GM23338 (cell line): ENCODE data around the gene CEACAM4. TPM values are rescaled to one million over a fixed set of nuclear protein-coding genes. Genes with fewer than 3 reads are reported as not detected.

Source experiments
- ATAC-seq: fragments of 200-7000 bp; cut with Tn5 transposase; 3 replicates; pipeline ENCODE4 v1.9.1; 2020
- DNase-seq: peaks from one replicate; pipeline ENCODE4 v3.0.0-alpha.2; 2015; ENCODE audit warnings: low spot score
- H2AFZ ChIP-seq: fragments of 200-600 bp; sonication (generic); 2 replicates; pipeline ENCODE4 v1.8.0; 2016; ENCODE audit warnings: antibody characterized with exemption, mild to moderate bottlenecking, moderate library complexity
- H3F3A ChIP-seq: fragments of 200-600 bp; sonication (generic); replicated peaks from 2 replicates; pipeline ENCODE4 v1.8.0; 2017; ENCODE audit warnings: antibody characterized with exemption, mixed run types, low read depth
- H3K27ac ChIP-seq: fragments of 200-600 bp; sonication (generic); 2 replicates; pipeline ENCODE4 v1.6.1; 2016; ENCODE audit warnings: low read depth
- H3K27me3 ChIP-seq: fragments of 200-600 bp; sonication (generic); 2 replicates; pipeline ENCODE4 v1.8.0; 2016; ENCODE audit warnings: mild to moderate bottlenecking, mixed run types, moderate library complexity; ENCODE audit not compliant: insufficient read depth
- H3K36me3 ChIP-seq: fragments of 200-600 bp; sonication (generic); 2 replicates; pipeline ENCODE4 v1.8.0; 2016; ENCODE audit warnings: mild to moderate bottlenecking; ENCODE audit not compliant: insufficient read depth
- H3K4me1 ChIP-seq: fragments of 200-600 bp; sonication (generic); 2 replicates; pipeline ENCODE4 v1.8.0; 2016; ENCODE audit warnings: mild to moderate bottlenecking, moderate library complexity; ENCODE audit not compliant: insufficient read depth
- H3K4me2 ChIP-seq: fragments of 200-600 bp; sonication (generic); 2 replicates; pipeline ENCODE4 v1.7.1; 2017; ENCODE audit warnings: mixed run types
- H3K4me3 ChIP-seq: fragments of 200-600 bp; sonication (generic); 2 replicates; pipeline ENCODE4 v1.6.1; 2016; ENCODE audit warnings: mixed run types
- H3K79me2 ChIP-seq: fragments of 200-600 bp; sonication (generic); replicated peaks from 2 replicates; pipeline ENCODE4 v1.8.0; 2017; ENCODE audit warnings: mild to moderate bottlenecking; ENCODE audit not compliant: insufficient read depth
- H3K9me2 ChIP-seq: fragments of 200-600 bp; sonication (generic); 2 replicates; pipeline ENCODE4 v1.8.0; 2017; ENCODE audit not compliant: insufficient read depth
- H4K20me1 ChIP-seq: fragments of 200-600 bp; sonication (generic); replicated peaks from 2 replicates; pipeline ENCODE4 v1.8.0; 2017; ENCODE audit warnings: mild to moderate bottlenecking; ENCODE audit not compliant: insufficient read depth
- H3K27ac Mint-ChIP-seq: 2 replicates; pipeline ENCODE4 v1.8.0; 2020; ENCODE audit warnings: inconsistent platforms, mild to moderate bottlenecking, moderate library complexity, mixed read lengths
- H3K27me3 Mint-ChIP-seq: 3 replicates; pipeline ENCODE4 v1.8.0; 2022; ENCODE audit warnings: low read depth, mild to moderate bottlenecking, moderate library complexity, mixed read lengths, inconsistent platforms; ENCODE audit not compliant: insufficient read depth, poor library complexity
- H3K36me3 Mint-ChIP-seq: 3 replicates; pipeline ENCODE4 v1.8.0; 2021; ENCODE audit warnings: low read depth, mild to moderate bottlenecking, inconsistent platforms, moderate library complexity, mixed read lengths
- H3K4me1 Mint-ChIP-seq: 3 replicates; pipeline ENCODE4 v1.8.0; 2020; ENCODE audit warnings: mild to moderate bottlenecking, inconsistent platforms, mixed read lengths
- H3K4me3 Mint-ChIP-seq: 3 replicates; pipeline ENCODE4 v1.8.0; 2021; ENCODE audit warnings: moderate library complexity, mild to moderate bottlenecking, inconsistent platforms, mixed read lengths
- H3K9me3 Mint-ChIP-seq: 3 replicates; pipeline ENCODE4 v1.8.0; 2020; ENCODE audit warnings: moderate library complexity, mild to moderate bottlenecking, inconsistent platforms, mixed read lengths
- EZH2 ChIP-seq: fragments of 200-600 bp; sonication (generic); IDR thresholded peaks from one replicate; pipeline ENCODE4 v1.8.0; 2017; ENCODE audit warnings: antibody characterized with exemption, mild to moderate bottlenecking, low read depth; ENCODE audit not compliant: unreplicated experiment
- JUNB ChIP-seq: IDR thresholded peaks from one replicate; pipeline ENCODE4 v1.6.1; 2016; ENCODE audit warnings: antibody characterized with exemption; ENCODE audit not compliant: unreplicated experiment
- POLR2AphosphoS5 ChIP-seq: IDR thresholded peaks from 2 replicates; pipeline ENCODE4 v1.6.1; 2016; ENCODE audit warnings: antibody characterized with exemption, low read depth
- ZNF114 ChIP-seq: fragments of 250-450 bp; sonication (Bioruptor Pico); IDR thresholded peaks from 2 replicates; pipeline ENCODE4 v1.5.0; 2020; ENCODE audit warnings: mild to moderate bottlenecking, moderate library complexity
- ZNF331 ChIP-seq: fragments of 250-450 bp; sonication (Bioruptor Pico); IDR thresholded peaks from 2 replicates; pipeline ENCODE4 v1.5.0; 2020; ENCODE audit warnings: low read depth, mild to moderate bottlenecking, moderate library complexity
- polyA plus RNA-seq: library from polyadenylated mRNA; unstranded; fragments of >200 nt; fragmentation: Nextera tagmentation; extraction: Ambion mirVana; gene quantifications from 2 replicates; pipeline ENCODE4 v1.2.1, GENCODE V29; 2016
- total RNA-seq: library from RNA; depleted of rRNA; stranded (reverse); fragments of >200 nt; shearing (Covaris generic); gene quantifications from 2 replicates; pipeline ENCODE4 v1.2.3, GENCODE V29; 2014
- TF ChIP-seq, protein P1 (sequence below): fragments of 250-450 bp; sonication (Bioruptor Pico); IDR thresholded peaks from 2 replicates; pipeline ENCODE4 v1.5.0; 2020; ENCODE audit warnings: mild to moderate bottlenecking, moderate library complexity

CEACAM4 gene
- total and polyA plus RNA-seq, 2 experiments from 2014 or later: not detected

DNA sequence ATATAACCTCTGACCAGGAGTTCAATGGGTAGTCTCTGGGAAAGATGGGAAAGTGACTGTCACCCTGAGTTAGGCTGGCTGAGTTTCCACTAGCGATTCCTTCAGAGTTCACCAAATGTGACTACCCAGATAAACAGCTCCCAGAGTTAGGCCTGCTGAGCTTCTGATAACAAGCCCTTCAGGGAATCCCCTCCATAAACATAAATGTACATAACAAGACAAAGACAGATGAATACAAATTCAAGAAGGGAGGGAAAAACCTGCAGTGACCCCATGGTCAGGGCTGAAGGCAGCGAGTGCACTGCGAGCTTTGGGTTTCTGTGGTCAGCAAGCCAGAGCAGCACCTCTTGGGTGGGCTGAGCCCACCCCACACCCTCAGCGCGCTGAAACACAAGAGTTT is 25.4 kb upstream of the CEACAM4 start:
- H3K9me3 Mint-ChIP-seq: peaks cover 4% of the 10 kb centered on the region; the same call in 2 of the 3 replicates
- Histone ChIP-seq H3K9me2 (peaks cover 10% of the 10 kb centered on the region; the same call in 1 of the 2 replicates), H3K4me2 (peak overlapping the region; percentile 63), H2AFZ (no peak overlapping the region), H3K27me3 (no peaks in the 10 kb centered on the region), H3K36me3 (no peaks in the 10 kb centered on the region), H3K4me1 (peaks cover 18% of the 10 kb centered on the region), H3K4me3 (no peak overlapping the region), H3K79me2 (no peaks in the 10 kb centered on the region), H3K27ac (no peak overlapping the region), H4K20me1 (no peaks in the 10 kb centered on the region), H3F3A (no peaks in the 10 kb centered on the region)
- H3K4me1 Mint-ChIP-seq: peaks cover 26% of the 10 kb centered on the region
- no peak overlapping the region for H3K4me3 Mint-ChIP-seq
- no peak overlapping the region for H3K27ac Mint-ChIP-seq
- peaks cover 3% of the 10 kb centered on the region; the same call in 1 of the 3 replicates for H3K36me3 Mint-ChIP-seq
- peaks cover 12% of the 10 kb centered on the region for H3K27me3 Mint-ChIP-seq
- TF ChIP-seq JUNB: no peak
- TF ChIP-seq, protein P1, sequence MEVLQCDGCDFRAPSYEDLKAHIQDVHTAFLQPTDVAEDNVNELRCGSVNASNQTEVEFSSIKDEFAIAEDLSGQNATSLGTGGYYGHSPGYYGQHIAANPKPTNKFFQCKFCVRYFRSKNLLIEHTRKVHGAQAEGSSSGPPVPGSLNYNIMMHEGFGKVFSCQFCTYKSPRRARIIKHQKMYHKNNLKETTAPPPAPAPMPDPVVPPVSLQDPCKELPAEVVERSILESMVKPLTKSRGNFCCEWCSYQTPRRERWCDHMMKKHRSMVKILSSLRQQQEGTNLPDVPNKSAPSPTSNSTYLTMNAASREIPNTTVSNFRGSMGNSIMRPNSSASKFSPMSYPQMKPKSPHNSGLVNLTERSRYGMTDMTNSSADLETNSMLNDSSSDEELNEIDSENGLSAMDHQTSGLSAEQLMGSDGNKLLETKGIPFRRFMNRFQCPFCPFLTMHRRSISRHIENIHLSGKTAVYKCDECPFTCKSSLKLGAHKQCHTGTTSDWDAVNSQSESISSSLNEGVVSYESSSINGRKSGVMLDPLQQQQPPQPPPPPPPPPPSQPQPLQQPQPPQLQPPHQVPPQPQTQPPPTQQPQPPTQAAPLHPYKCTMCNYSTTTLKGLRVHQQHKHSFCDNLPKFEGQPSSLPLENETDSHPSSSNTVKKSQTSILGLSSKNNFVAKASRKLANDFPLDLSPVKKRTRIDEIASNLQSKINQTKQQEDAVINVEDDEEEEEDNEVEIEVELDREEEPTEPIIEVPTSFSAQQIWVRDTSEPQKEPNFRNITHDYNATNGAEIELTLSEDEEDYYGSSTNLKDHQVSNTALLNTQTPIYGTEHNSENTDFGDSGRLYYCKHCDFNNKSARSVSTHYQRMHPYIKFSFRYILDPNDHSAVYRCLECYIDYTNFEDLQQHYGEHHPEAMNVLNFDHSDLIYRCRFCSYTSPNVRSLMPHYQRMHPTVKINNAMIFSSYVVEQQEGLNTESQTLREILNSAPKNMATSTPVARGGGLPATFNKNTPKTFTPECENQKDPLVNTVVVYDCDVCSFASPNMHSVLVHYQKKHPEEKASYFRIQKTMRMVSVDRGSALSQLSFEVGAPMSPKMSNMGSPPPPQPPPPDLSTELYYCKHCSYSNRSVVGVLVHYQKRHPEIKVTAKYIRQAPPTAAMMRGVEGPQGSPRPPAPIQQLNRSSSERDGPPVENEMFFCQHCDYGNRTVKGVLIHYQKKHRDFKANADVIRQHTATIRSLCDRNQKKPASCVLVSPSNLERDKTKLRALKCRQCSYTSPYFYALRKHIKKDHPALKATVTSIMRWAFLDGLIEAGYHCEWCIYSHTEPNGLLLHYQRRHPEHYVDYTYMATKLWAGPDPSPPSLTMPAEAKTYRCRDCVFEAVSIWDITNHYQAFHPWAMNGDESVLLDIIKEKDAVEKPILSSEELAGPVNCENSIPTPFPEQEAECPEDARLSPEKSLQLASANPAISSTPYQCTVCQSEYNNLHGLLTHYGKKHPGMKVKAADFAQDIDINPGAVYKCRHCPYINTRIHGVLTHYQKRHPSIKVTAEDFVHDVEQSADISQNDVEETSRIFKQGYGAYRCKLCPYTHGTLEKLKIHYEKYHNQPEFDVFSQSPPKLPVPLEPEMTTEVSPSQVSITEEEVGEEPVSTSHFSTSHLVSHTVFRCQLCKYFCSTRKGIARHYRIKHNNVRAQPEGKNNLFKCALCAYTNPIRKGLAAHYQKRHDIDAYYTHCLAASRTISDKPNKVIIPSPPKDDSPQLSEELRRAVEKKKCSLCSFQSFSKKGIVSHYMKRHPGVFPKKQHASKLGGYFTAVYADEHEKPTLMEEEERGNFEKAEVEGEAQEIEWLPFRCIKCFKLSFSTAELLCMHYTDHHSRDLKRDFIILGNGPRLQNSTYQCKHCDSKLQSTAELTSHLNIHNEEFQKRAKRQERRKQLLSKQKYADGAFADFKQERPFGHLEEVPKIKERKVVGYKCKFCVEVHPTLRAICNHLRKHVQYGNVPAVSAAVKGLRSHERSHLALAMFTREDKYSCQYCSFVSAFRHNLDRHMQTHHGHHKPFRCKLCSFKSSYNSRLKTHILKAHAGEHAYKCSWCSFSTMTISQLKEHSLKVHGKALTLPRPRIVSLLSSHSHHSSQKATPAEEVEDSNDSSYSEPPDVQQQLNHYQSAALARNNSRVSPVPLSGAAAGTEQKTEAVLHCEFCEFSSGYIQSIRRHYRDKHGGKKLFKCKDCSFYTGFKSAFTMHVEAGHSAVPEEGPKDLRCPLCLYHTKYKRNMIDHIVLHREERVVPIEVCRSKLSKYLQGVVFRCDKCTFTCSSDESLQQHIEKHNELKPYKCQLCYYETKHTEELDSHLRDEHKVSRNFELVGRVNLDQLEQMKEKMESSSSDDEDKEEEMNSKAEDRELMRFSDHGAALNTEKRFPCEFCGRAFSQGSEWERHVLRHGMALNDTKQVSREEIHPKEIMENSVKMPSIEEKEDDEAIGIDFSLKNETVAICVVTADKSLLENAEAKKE: no peak
- ATAC-seq (peak; percentile 56), DNase-seq (peak; percentile 3)

DNA sequence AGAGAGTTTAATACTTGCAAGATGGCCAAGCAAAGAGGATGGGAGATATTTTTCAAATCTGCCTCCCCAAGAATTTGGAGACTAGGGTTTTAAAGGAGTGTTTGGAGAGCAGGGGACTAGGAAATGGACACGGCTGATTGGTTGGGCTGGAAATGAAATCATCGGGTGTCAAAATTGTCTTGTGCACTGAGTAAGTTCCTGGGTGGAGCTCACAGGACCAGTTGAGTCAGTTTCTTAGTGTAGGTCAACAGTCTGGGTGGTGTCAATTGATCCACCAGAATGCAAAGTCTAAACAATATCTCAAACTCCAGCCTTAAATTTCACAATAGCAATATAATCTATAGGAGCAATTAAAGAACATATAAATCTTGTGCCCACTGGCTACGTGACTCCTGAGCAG is 23.0 kb upstream of the CEACAM4 start:
- H3K4me3 Mint-ChIP-seq: no peak overlapping the region
- H3K27ac ChIP-seq: no peak overlapping the region
- H3K4me1 Mint-ChIP-seq: peaks cover 21% of the 10 kb centered on the region
- H3K4me1 ChIP-seq: 0 out of 2 replicates have a peak, but pooled peaks cover 7% of the 10 kb centered on the region
- no peak overlapping the region for H2AFZ ChIP-seq
- H4K20me1 ChIP-seq: no peaks in the 10 kb centered on the region
- H3K27me3 Mint-ChIP-seq: peaks cover 7% of the 10 kb centered on the region
- no peak overlapping the region for H3K27ac Mint-ChIP-seq
- H3K27me3 ChIP-seq: no peaks in the 10 kb centered on the region
- DNase-seq (no peak), ATAC-seq (no peak)
- no peak overlapping the region for H3K4me3 ChIP-seq
- no peaks in the 10 kb centered on the region for H3K36me3 ChIP-seq
- peaks cover 10% of the 10 kb centered on the region; the same call in 1 of the 2 replicates for H3K9me2 ChIP-seq
- H3K4me2 ChIP-seq: no peak overlapping the region
- H3F3A ChIP-seq: no peaks in the 10 kb centered on the region
- peaks cover 3% of the 10 kb centered on the region; the same call in 1 of the 3 replicates for H3K36me3 Mint-ChIP-seq
- no peaks in the 10 kb centered on the region for H3K79me2 ChIP-seq
- peaks cover 4% of the 10 kb centered on the region; the same call in 2 of the 3 replicates for H3K9me3 Mint-ChIP-seq
- TF ChIP-seq, protein P1: no peak
- TF ChIP-seq ZNF114 (CRISPR knock-in tag) (no peak), ZNF331 (no peak), POLR2AphosphoS5 (no peak), EZH2 (no peak)
